GM21576 (cell line): ENCODE measurements around the gene GNLY.

Experiments used
- ATAC-seq: cut with Tn5 transposase; IDR thresholded peaks from one replicate; pipeline ENCODE4 v1.9.1; 2021; ENCODE audit warnings: mild to moderate bottlenecking, moderate library complexity; ENCODE audit not compliant: unreplicated experiment

The GNLY gene

GRCh38 chr2:85741211-85741832 lies 47.2 kb downstream of the GNLY start:
- no peak for ATAC-seq

GRCh38 chr2:85741833-85742455 lies 47.8 kb downstream of the GNLY start:
- ATAC-seq, result no peak

- ATAC-seq, result no peak
Observed at GRCh38 chr2:85743304-85743978, 49.3 kb downstream of the GNLY start.

GRCh38 chr2:85744055-85744454 lies 49.9 kb downstream of the GNLY start:
- no peak for ATAC-seq

GRCh38 chr2:85744741-85745601 lies 50.8 kb downstream of the GNLY start:
- no peak for ATAC-seq

- no peak for ATAC-seq
Observed at GRCh38 chr2:85745619-85746018, 51.5 kb downstream of the GNLY start.

- ATAC-seq, result no peak
Observed at GRCh38 chr2:85746321-85747004, 52.3 kb downstream of the GNLY start.

- ATAC-seq, result no peak
Observed at GRCh38 chr2:85747441-85747840, 53.3 kb downstream of the GNLY start.

GRCh38 chr2:85748039-85748734 lies 54.0 kb downstream of the GNLY start:
- peak; percentile 83 for ATAC-seq
